H1 (cell line): ENCODE results near the gene CCDC91. TPM values are rescaled to one million over a fixed set of nuclear protein-coding genes. Genes with fewer than 3 reads are reported as not detected.

ENCODE experiments used
- CEBPB ChIP-seq: IDR thresholded peaks from 2 replicates; pipeline ENCODE4 v1.6.1; 2012; ENCODE audit warnings: low read depth, low read length
- CHD2 ChIP-seq: IDR thresholded peaks from 2 replicates; pipeline ENCODE4 v1.6.1; 2012; ENCODE audit warnings: low read length, improper control_type of control experiment
- KDM1A ChIP-seq: fragments of 200-600, 300-600 bp; sonication (generic); IDR thresholded peaks from 2 replicates; pipeline ENCODE4 v1.7.1; 2016; ENCODE audit warnings: mild to moderate bottlenecking, low read length, borderline replicate concordance
- NRF1 ChIP-seq: IDR thresholded peaks from 2 replicates; pipeline ENCODE4 v1.6.1; 2011; ENCODE audit warnings: mild to moderate bottlenecking, low read depth, low read length, improper control_type of control experiment
- PHF8 ChIP-seq: fragments of 200-600 bp; sonication (generic); conservative IDR thresholded peaks from 2 replicates; pipeline ENCODE4 v1.7.1; 2012; ENCODE audit warnings: low read depth, mild to moderate bottlenecking, inconsistent platforms, low read length, moderate library complexity
- POLR2A ChIP-seq, 2 experiments: IDR thresholded peaks; 1 replicate in 1 of 2; 2 replicates in 1 of 2; pipeline ENCODE4 v1.6.1; 2011; ENCODE audit warnings: low read depth in 2 of 2, low read length in 2 of 2, mild to moderate bottlenecking in 2 of 2; ENCODE audit errors: control extremely low read depth in 1 of 2
- RNF2 ChIP-seq: fragments of 200-900, 300-1000 bp; sonication (generic); IDR thresholded peaks from 2 replicates; pipeline ENCODE4 v1.7.1; 2016; ENCODE audit warnings: borderline replicate concordance, low read depth, mild to moderate bottlenecking, antibody characterized with exemption, low read length; ENCODE audit not compliant: poor library complexity, severe bottlenecking; ENCODE audit errors: missing control alignments
- SIX5 ChIP-seq: IDR thresholded peaks from 2 replicates; pipeline ENCODE4 v1.6.1; 2011; ENCODE audit warnings: mild to moderate bottlenecking, low read depth, low read length
- SP1 ChIP-seq: IDR thresholded peaks from 2 replicates; pipeline ENCODE4 v1.6.1; 2011; ENCODE audit warnings: low read depth, low read length
- SP4 ChIP-seq: IDR thresholded peaks from 2 replicates; pipeline ENCODE4 v1.6.1; 2012; ENCODE audit warnings: low read length, inconsistent platforms
- SUZ12 ChIP-seq: fragments of 200-600 bp; sonication (generic); IDR thresholded peaks from 2 replicates; pipeline ENCODE4 v1.6.1; 2012; ENCODE audit warnings: mild to moderate bottlenecking, inconsistent platforms, low read length, moderate library complexity, mixed read lengths
- TAF7 ChIP-seq: optimal IDR thresholded peaks from 2 replicates; pipeline ENCODE3; 2011; ENCODE audit warnings: low read depth, mild to moderate bottlenecking, inconsistent platforms, low read length, moderate library complexity, borderline replicate concordance
- polyA plus RNA-seq, 7 experiments: library from polyadenylated mRNA; depleted of rRNA in 3 of 7; stranded (reverse) in 5 of 7; unstranded in 2 of 7; fragments of >200 nt in 5 of 7; fragments of 200-250 nt in 2 of 7; gene quantifications; 1 replicate in 5 of 7; 2 replicates in 1 of 7; 4 replicates in 1 of 7; pipeline versions ENCODE4 v1.2.1 to v1.2.3, GENCODE V29; 2011 to 2013; ENCODE audit warnings: missing spikeins in 2 of 7, mixed read lengths in 2 of 7
- total RNA-seq: library from RNA; stranded (reverse); fragmentation: NEBNext Ultra II Directional; extraction: Animal tissue kit (Norgen Biotek cat#: 25700); gene quantifications from 2 replicates; pipeline ENCODE4 v1.2.1, GENCODE V29; 2021
- TF ChIP-seq, protein P1 (sequence below): IDR thresholded peaks from 2 replicates; pipeline ENCODE4 v1.6.1; 2012; ENCODE audit warnings: inconsistent platforms

The CCDC91 gene
- total and polyA plus RNA-seq, 2 of the 8 experiments (the other 6 are each of a cell fraction or from before 2014, with no cell fraction given) = 8.6 to 23.1 TPM

DNA sequence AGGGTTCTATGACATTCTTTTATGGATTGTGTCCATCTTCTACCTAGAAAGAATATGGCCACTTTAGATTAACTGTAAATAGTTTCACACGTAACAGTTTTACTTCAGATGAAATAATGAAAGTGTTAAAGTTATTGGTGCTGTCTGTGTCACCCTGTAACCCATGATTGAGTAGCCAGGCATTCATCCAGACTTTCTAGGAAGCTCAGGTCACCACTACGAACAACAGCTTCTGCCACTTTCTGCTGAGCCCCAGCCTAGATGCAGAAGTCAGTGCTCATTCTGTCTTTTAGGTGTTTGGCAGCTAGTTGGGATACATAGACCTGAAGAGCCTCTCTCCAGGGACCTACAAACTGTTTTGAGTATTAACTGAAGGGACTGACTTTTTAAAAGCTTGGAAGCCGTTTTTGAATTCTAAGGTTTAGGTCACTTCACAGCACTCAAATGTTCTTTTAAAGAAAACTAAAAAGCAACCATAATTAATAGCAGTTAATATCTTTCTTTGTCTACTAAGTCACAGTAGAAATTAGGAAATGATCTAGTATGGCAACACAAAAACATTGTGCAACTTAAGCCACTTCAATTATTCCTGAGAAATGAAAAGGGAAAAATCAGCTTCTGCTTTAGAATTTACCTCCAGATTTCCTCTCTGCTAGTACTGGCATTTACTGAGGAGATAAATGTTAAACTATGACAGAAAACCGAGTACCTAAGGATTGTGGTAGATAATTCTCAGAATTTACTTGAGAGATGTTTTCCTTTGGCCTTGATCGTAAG, 266.9 kb downstream of the CCDC91 start (continued):
- TF ChIP-seq SUZ12 (no peak), SIX5 (no peak), RNF2 (no peak), SP4 (no peak), SP1 (no peak), PHF8 (no peak), CEBPB (no peak), KDM1A (no peak), NRF1 (no peak), CHD2 (no peak), POLR2A (IDR thresholded peaks at IDR 0.05; ENCODE audit: control extremely low read depth in 1 of 2, low read depth in 2 of 2, low read length in 2 of 2) (no peak), TAF7 (no peak)
- TF ChIP-seq, protein P1, sequence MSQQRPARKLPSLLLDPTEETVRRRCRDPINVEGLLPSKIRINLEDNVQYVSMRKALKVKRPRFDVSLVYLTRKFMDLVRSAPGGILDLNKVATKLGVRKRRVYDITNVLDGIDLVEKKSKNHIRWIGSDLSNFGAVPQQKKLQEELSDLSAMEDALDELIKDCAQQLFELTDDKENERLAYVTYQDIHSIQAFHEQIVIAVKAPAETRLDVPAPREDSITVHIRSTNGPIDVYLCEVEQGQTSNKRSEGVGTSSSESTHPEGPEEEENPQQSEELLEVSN = no peak
